Measurements from ENCODE around the gene ZNF502.

DNA sequence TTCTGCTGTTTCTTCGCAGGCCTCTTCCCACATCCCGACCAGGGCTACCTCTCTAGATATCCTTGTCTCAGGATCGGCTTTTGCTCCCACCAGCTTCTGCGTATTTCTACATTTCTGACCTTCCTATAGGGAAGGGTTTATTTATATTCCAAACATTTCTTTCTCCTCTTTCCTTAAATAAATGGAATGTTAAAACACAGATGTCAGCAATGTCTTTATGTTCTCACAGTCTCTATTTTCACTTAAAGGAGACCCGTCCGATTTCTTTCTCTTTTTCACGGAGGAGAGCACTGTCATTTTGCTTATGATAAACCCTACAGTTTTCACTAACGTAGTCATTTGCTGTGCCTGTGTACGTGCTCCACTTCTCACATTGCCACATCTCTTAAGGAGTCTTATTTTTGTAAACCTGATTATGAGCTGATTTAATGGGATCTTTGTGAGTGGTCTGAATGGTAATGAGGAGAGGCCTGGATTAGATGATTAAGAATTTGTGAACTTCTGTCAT is 49.8 kb downstream of the ZNF502 start:
- TF ChIP-seq, protein P1, sequence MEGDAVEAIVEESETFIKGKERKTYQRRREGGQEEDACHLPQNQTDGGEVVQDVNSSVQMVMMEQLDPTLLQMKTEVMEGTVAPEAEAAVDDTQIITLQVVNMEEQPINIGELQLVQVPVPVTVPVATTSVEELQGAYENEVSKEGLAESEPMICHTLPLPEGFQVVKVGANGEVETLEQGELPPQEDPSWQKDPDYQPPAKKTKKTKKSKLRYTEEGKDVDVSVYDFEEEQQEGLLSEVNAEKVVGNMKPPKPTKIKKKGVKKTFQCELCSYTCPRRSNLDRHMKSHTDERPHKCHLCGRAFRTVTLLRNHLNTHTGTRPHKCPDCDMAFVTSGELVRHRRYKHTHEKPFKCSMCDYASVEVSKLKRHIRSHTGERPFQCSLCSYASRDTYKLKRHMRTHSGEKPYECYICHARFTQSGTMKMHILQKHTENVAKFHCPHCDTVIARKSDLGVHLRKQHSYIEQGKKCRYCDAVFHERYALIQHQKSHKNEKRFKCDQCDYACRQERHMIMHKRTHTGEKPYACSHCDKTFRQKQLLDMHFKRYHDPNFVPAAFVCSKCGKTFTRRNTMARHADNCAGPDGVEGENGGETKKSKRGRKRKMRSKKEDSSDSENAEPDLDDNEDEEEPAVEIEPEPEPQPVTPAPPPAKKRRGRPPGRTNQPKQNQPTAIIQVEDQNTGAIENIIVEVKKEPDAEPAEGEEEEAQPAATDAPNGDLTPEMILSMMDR (conservative IDR thresholded peaks at IDR 0.05 in 1 of 2, IDR thresholded peaks at IDR 0.05 in 1 of 2; ENCODE audit: extremely low read depth in 1 of 2, insufficient read depth in 1 of 2, low read depth in 1 of 2, low read length in 2 of 2): no peak
- TF ChIP-seq EZH2 (IDR thresholded peaks at IDR 0.05; ENCODE audit: borderline replicate concordance, low read length): no peak

All from mammary epithelial cell (primary cell).